Upper lobe of right lung (tissue), 1 donor: ENCODE data around the gene AGBL3. TPM values are rescaled to one million over a fixed set of nuclear protein-coding genes. Genes with fewer than 3 reads are reported as not detected.
"Not testable (repeated sequence)": the region's sequence is repeated elsewhere in the genome, so short reads cannot be mapped to it uniquely, and the experiment has no call there.

Experiments
- ATAC-seq: fragments of 200-7000 bp; cut with Tn5 transposase; one replicate; pipeline ENCODE4 v1.9.1; 2020; ENCODE audit warnings: mild to moderate bottlenecking, moderate library complexity
- DNase-seq: peaks from one replicate; pipeline ENCODE4 v3.0.0-alpha.2; 2020
- H3K27ac ChIP-seq: fragments of 200-600 bp; one replicate; pipeline ENCODE4 v1.8.0; 2022
- H3K27me3 ChIP-seq: fragments of 200-600 bp; one replicate; pipeline ENCODE4 v1.8.0; 2022; ENCODE audit warnings: mild to moderate bottlenecking
- H3K36me3 ChIP-seq: fragments of 200-600 bp; one replicate; pipeline ENCODE4 v1.8.0; 2022
- H3K4me1 ChIP-seq: fragments of 200-600 bp; one replicate; pipeline ENCODE4 v1.8.0; 2022
- H3K4me3 ChIP-seq: fragments of 200-600 bp; one replicate; pipeline ENCODE4 v1.8.0; 2022; ENCODE audit warnings: mild to moderate bottlenecking
- H3K9me3 ChIP-seq: fragments of 200-600 bp; one replicate; pipeline ENCODE4 v1.8.0; 2022
- CTCF ChIP-seq: fragments of 200-600 bp; IDR thresholded peaks from one replicate; pipeline ENCODE4 v1.8.0; 2022; ENCODE audit warnings: antibody characterized with exemption
- intact Hi-C: fragments of 100-400 bp; cut with DNase I; formaldehyde crosslinking; loops from one replicate; pipeline ENCODE4 v1.11.0; 2022
- total RNA-seq: library from RNA; stranded (reverse); fragmentation: NEBNext Ultra II Directional; extraction: Animal tissue kit (Norgen Biotek cat#: 25700); gene quantifications from one replicate; pipeline ENCODE4 v1.2.1, GENCODE V29; 2021
- donor health status: DM: no; HTN: yes; CAD: no; lungs with severe emphysema.

AGBL3 gene
- total RNA-seq, 1 donor from 2014 or later, result 3.9 TPM

- Histone ChIP-seq H3K27me3 (no peaks in the 10 kb centered on the region), H3K4me3 (no peak overlapping the region), H3K27ac (no peak overlapping the region), H3K36me3 (peaks cover 8% of the 10 kb centered on the region), H3K9me3 (no peaks in the 10 kb centered on the region), H3K4me1 (no peaks in the 10 kb centered on the region)
- ATAC-seq (no peak), DNase-seq (no peak)
- no peak for TF ChIP-seq CTCF
- intact Hi-C loops, result no loop called here
Measured at GRCh38 chr7:134999136-134999535, 12.8 kb downstream of the AGBL3 start.

GRCh38 chr7:135001390-135002165 is 15.3 kb downstream of the AGBL3 start:
- H3K36me3 ChIP-seq, result no peaks in the 10 kb centered on the region
- H3K27ac ChIP-seq, result no peak overlapping the region
- no peaks in the 10 kb centered on the region for H3K4me1 ChIP-seq
- DNase-seq (no peak), ATAC-seq (no peak)
- no peaks in the 10 kb centered on the region for H3K27me3 ChIP-seq
- no peaks in the 10 kb centered on the region for H3K9me3 ChIP-seq
- TF ChIP-seq CTCF, result no peak
- H3K4me3 ChIP-seq, result no peak overlapping the region
- intact Hi-C loops, result no loop called here

- Histone ChIP-seq H3K9me3 (no peaks in the 10 kb centered on the region), H3K27ac (no peak overlapping the region), H3K27me3 (no peaks in the 10 kb centered on the region), H3K36me3 (no peaks in the 10 kb centered on the region), H3K4me1 (no peaks in the 10 kb centered on the region), H3K4me3 (no peak overlapping the region)
- TF ChIP-seq CTCF, result no peak
- intact Hi-C loops, result no loop called here
- ATAC-seq (no peak), DNase-seq (no peak)
Measured at GRCh38 chr7:135012229-135012628, 25.9 kb downstream of the AGBL3 start.

GRCh38 chr7:135023622-135024021 is 37.3 kb downstream of the AGBL3 start:
- intact Hi-C loops, result no loop called here
- no peak for TF ChIP-seq CTCF
- Histone ChIP-seq H3K4me1 (no peaks in the 10 kb centered on the region), H3K27me3 (no peaks in the 10 kb centered on the region), H3K27ac (no peak overlapping the region), H3K4me3 (no peak overlapping the region), H3K9me3 (no peaks in the 10 kb centered on the region), H3K36me3 (no peaks in the 10 kb centered on the region)
- ATAC-seq, result no peak
- DNase-seq, result no peak

- no peak overlapping the region for H3K4me3 ChIP-seq
- H3K27ac ChIP-seq, result no peak overlapping the region
- no peak for DNase-seq
- H3K9me3 ChIP-seq, result no peaks in the 10 kb centered on the region
- ATAC-seq, result no peak
- no peaks in the 10 kb centered on the region for H3K4me1 ChIP-seq
- no peaks in the 10 kb centered on the region for H3K27me3 ChIP-seq
- intact Hi-C loops, result no loop called here
- no peaks in the 10 kb centered on the region for H3K36me3 ChIP-seq
- TF ChIP-seq CTCF, result no peak
Measured at GRCh38 chr7:135035252-135035651, 48.9 kb downstream of the AGBL3 start.

- intact Hi-C loops, H3K4me1 ChIP-seq, H3K9me3 ChIP-seq, H3K27me3 ChIP-seq, DNase-seq, H3K36me3 ChIP-seq, H3K27ac ChIP-seq, ATAC-seq, H3K4me3 ChIP-seq: not testable (repeated sequence)
Measured at GRCh38 chr7:135067017-135067416, 80.7 kb downstream of the AGBL3 start.
